DOHH2 (cell line): Measurements from ENCODE around the gene SNX11.

Source experiments
- H3F3A ChIP-seq: fragments of 200-600 bp; sonication (generic), shearing (Covaris generic); 2 replicates; pipeline ENCODE4 v1.6.0; 2016; ENCODE audit warnings: antibody characterized with exemption, mild to moderate bottlenecking; ENCODE audit not compliant: control insufficient read depth, insufficient read depth
- H3K27ac ChIP-seq: fragments of 200-600 bp; sonication (generic); 2 replicates; pipeline ENCODE4 v1.5.1; 2014; ENCODE audit warnings: low read depth, mild to moderate bottlenecking, low read length, moderate library complexity
- H3K27me3 ChIP-seq: fragments of 200-600 bp; sonication (generic); 2 replicates; pipeline ENCODE4 v1.6.1; 2014; ENCODE audit warnings: mild to moderate bottlenecking, low read length, mixed read lengths; ENCODE audit not compliant: control insufficient read depth
- H3K36me3 ChIP-seq: fragments of 200-600 bp; sonication (generic); 2 replicates; pipeline ENCODE4 v1.6.1; 2014; ENCODE audit warnings: mild to moderate bottlenecking, low read length, moderate library complexity, mixed read lengths; ENCODE audit not compliant: control insufficient read depth
- H3K4me1 ChIP-seq: fragments of 200-600 bp; sonication (generic); 2 replicates; pipeline ENCODE4 v1.6.1; 2014; ENCODE audit warnings: mild to moderate bottlenecking, low read length, mixed read lengths; ENCODE audit not compliant: control insufficient read depth
- H3K4me2 ChIP-seq: fragments of 200-600 bp; sonication (generic); 2 replicates; pipeline ENCODE4 v1.6.0; 2014; ENCODE audit warnings: mild to moderate bottlenecking, low read length, moderate library complexity
- H3K4me3 ChIP-seq: fragments of 200-600 bp; sonication (generic); 2 replicates; pipeline ENCODE4 v1.5.1; 2014; ENCODE audit warnings: mild to moderate bottlenecking, low read length, mixed read lengths
- H3K79me2 ChIP-seq: fragments of 200-600 bp; sonication (generic); 2 replicates; pipeline ENCODE4 v1.6.1; 2014; ENCODE audit warnings: mild to moderate bottlenecking, low read length, mixed read lengths; ENCODE audit not compliant: control insufficient read depth
- H3K9me2 ChIP-seq: fragments of 200-600 bp; sonication (generic); replicated peaks from 2 replicates; pipeline ENCODE4 v1.6.1; 2014; ENCODE audit warnings: mild to moderate bottlenecking, low read length, mixed read lengths; ENCODE audit not compliant: control insufficient read depth
- H3K9me3 ChIP-seq: fragments of 200-600 bp; sonication (generic); 2 replicates; pipeline ENCODE4 v1.6.1; 2014; ENCODE audit warnings: antibody characterized with exemption, low read length, mixed read lengths; ENCODE audit not compliant: control insufficient read depth, insufficient read depth
- H4K20me1 ChIP-seq: fragments of 200-600 bp; sonication (generic); 2 replicates; pipeline ENCODE4 v1.6.0; 2014; ENCODE audit warnings: low read depth, mild to moderate bottlenecking, antibody characterized with exemption, low read length, moderate library complexity; ENCODE audit not compliant: control insufficient read depth, insufficient read depth
- CTCF ChIP-seq: fragments of 200-600 bp; sonication (generic); IDR thresholded peaks from one replicate; pipeline ENCODE4 v1.5.1; 2014; ENCODE audit warnings: antibody characterized with exemption, mild to moderate bottlenecking, low read depth, low read length; ENCODE audit not compliant: poor library complexity, severe bottlenecking
- EZH2phosphoT487 ChIP-seq: fragments of 200-600 bp; sonication (generic); IDR thresholded peaks from 2 replicates; pipeline ENCODE4 v1.6.1; 2017; ENCODE audit warnings: borderline replicate concordance, mild to moderate bottlenecking, antibody characterized with exemption, low read length, moderate library complexity, mixed read lengths

The SNX11 gene

GRCh38 chr17:48093341-48094045, 14.1 kb upstream of the SNX11 start:
- Histone ChIP-seq H3K79me2 (peaks cover 96% of the 10 kb centered on the region), H3K27ac (no peak overlapping the region)

GRCh38 chr17:48095611-48096010, 12.0 kb upstream of the SNX11 start:
- no peak overlapping the region for H3K4me2 ChIP-seq
- H3F3A ChIP-seq = no peaks in the 10 kb centered on the region
- no peak for TF ChIP-seq EZH2phosphoT487
- no peak for TF ChIP-seq CTCF

More at GRCh38 chr17:48093341-48094045, 14.1 kb upstream of the SNX11 start:
- Histone ChIP-seq H3K27me3 (no peaks in the 10 kb centered on the region), H3K9me3 (no peaks in the 10 kb centered on the region), H3K4me3 (no peak overlapping the region), H3K9me2 (no peaks in the 10 kb centered on the region), H3K4me1 (peaks cover 15% of the 10 kb centered on the region), H3F3A (no peaks in the 10 kb centered on the region), H3K36me3 (peaks cover 20% of the 10 kb centered on the region), H4K20me1 (peaks cover 5% of the 10 kb centered on the region; the same call in 1 of the 2 replicates), H3K4me2 (no peak overlapping the region)
- TF ChIP-seq CTCF (no peak), EZH2phosphoT487 (no peak)

GRCh38 chr17:48100160-48100559, 7.4 kb upstream of the SNX11 start:
- H3K27ac ChIP-seq = no peak overlapping the region
- H4K20me1 ChIP-seq = peaks cover 12% of the 10 kb centered on the region; the same call in 1 of the 2 replicates
- peaks cover 10% of the 10 kb centered on the region for H3K36me3 ChIP-seq
- H3K4me2 ChIP-seq = peak overlapping the region; percentile 68
- H3K9me3 ChIP-seq = peaks cover 9% of the 10 kb centered on the region
- peaks cover 11% of the 10 kb centered on the region for H3F3A ChIP-seq
- peaks cover 40% of the 10 kb centered on the region for H3K4me1 ChIP-seq
- no peaks in the 10 kb centered on the region for H3K9me2 ChIP-seq
- H3K27me3 ChIP-seq = no peaks in the 10 kb centered on the region
- H3K4me3 ChIP-seq = peak overlapping the region; percentile 77
- TF ChIP-seq CTCF = no peak
- no peak for TF ChIP-seq EZH2phosphoT487
- H3K79me2 ChIP-seq = peaks cover 61% of the 10 kb centered on the region

More at GRCh38 chr17:48095611-48096010, 12.0 kb upstream of the SNX11 start:
- Histone ChIP-seq H3K36me3 (peaks cover 20% of the 10 kb centered on the region), H3K9me2 (no peaks in the 10 kb centered on the region), H4K20me1 (peaks cover 12% of the 10 kb centered on the region), H3K4me3 (no peak overlapping the region), H3K27ac (no peak overlapping the region), H3K27me3 (no peaks in the 10 kb centered on the region), H3K4me1 (peaks cover 31% of the 10 kb centered on the region), H3K9me3 (no peaks in the 10 kb centered on the region), H3K79me2 (peaks cover 96% of the 10 kb centered on the region)
